NCI-H446 (cell line): ENCODE data around the gene SOWAHC.

Experiments
- DNase-seq, 2 experiments: peaks; one replicate each; lab custom pipeline; 2025; lab: John Stamatoyannopoulos, UW

Gene SOWAHC

DNA sequence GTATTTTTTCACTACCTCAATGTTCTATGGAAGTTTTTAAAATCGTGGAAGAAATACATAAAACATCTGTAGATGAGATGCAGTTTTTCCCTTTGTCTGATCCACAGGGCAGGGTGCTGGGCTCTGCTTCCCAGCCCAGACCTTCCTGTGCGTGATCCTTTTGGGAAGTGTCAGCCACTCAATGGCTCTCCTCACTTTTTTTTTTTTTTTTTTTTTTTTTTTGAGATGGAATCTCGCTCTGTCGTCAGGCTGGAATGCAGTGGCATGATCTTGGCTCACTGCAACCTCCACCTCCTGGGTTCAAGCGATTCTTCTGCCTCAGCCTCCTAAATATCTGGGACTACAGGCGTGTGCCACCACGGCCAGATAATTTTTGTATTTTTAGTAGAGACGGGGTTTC is 32.8 kb downstream of the SOWAHC start:
- DNase-seq: no peak

GRCh38 chr2:109647636-109648035 is 33.5 kb downstream of the SOWAHC start:
- DNase-seq: no peak

DNA sequence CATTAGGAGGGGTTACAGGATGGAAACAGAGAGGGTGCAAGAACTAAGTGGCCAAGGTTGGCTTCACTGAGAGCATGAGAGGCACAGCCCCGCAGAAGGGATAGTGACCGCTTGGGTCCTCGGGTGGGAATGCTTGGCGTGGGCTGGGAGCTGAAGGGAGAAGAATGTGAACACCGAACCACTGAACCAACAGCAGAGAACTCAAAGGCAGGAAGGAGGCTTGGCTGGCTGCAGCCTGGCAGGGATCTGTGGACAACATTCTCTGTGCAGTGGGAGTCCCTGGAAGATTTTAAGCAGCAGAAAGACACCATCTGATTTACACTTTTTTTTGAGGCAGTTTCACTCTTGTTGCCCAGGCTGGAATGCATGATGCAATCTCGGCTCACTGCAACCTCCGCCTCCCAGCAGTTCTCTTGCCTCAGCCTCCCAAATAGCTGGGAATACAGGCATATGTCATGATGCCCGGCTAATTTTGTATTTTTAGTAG is 33.9 kb downstream of the SOWAHC start:
- DNase-seq: peak in 1 of 2 experiments; percentile 45

- no peak for DNase-seq
Measured at GRCh38 chr2:109649736-109650695, 35.9 kb downstream of the SOWAHC start.

GRCh38 chr2:109654326-109655050 is 40.3 kb downstream of the SOWAHC start:
- no peak for DNase-seq

DNA sequence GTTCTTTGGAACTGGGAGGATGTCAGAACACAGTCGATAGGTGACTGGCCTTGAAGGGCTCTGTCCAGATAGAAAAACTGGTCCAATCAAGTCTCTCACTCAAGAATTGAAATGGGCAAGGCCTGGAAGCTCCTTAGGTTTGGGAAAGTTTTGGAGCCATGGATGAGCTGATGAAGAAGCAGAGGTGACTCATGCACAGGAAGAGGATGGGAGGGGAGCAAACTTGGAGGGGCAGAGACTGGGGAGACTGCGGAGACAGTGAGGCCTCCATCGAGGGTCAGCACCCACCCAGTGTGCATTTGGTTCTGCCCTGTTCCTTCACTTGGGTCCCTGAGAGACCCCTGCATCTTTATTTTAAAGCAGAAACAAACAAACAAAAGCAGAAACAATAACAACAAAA is 41.1 kb downstream of the SOWAHC start:
- DNase-seq: no peak

- peak in 1 of 2 experiments; percentile 38 for DNase-seq
Measured at GRCh38 chr2:109659396-109660045, 45.4 kb downstream of the SOWAHC start.

DNA sequence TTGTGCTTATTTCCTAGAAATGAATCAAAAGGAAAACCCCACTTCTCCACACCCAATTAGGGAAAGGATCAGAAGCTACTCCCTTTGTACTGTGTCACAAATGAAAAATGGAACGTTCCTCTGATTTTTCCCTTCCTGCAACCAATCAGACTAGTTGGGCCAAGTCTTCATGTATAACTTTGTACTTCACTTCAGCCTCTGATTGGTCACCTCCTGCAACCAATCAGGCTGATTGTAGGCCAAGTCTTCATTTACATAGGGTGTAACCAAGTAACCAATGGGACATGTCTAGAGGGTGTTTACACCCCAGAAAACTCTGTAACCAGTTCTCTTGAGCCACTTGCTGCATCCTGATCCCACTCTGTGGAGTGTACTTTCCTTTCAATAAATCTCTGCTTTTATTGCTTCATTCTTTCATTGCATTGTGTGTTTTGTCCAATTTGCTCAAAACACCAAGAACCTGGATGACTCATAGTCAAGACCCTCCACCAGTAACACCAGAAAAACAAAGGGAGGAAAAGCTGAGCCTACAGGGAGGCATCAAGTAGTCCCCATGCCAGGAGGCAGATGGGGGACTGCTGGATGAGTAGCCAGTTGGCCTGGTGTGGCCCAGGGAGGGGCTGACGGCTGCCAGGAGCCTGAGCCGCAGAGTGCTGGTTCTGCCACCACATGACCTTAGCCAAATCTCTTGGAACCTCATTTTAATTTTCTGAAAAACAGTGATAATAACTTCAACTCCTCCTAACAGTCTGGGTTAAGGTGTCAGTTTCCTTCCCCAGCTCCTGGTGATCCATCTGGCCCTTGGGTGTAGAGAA is 46.1 kb downstream of the SOWAHC start:
- DNase-seq: peak; percentile 66 to 83

GRCh38 chr2:109662889-109663288 is 48.7 kb downstream of the SOWAHC start:
- peak in 1 of 2 experiments; percentile 6 for DNase-seq

DNA sequence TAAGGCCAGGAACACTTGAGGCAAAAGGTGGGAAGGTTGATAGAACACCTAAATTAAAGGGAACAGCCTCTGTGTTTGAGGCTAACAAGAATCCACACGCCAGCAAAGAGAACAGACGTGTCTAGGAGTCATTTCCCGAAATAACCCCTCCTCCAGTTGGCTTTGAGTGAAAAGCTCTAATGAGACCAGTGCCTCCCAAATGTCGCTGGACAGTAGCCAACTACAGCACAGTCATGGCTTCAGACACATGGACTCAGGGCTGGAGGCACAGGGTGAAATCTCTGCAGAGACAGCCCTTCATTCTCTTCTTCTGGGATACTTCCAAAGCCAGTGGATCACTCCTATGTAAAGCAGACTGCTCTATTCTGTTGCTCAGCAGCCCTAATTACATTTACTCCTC is 49.6 kb downstream of the SOWAHC start:
- peak; percentile 92 to 98 for DNase-seq

GRCh38 chr2:109666466-109666865 is 52.3 kb downstream of the SOWAHC start:
- DNase-seq: no peak
